Central memory CD8-positive, alpha-beta T cell (primary cell): ENCODE results near the gene SGPP1.

Experiments
- ATAC-seq: fragments of 150-1000 bp; cut with Tn5 transposase; replicated peaks from 2 replicates; pipeline ENCODE4 v1.10.0; 2022; ENCODE audit warnings: mild to moderate bottlenecking, moderate FRiP score, moderate number of reproducible peaks; ENCODE audit not compliant: poor library complexity, severe bottlenecking; ENCODE audit errors: extremely low read depth
- DNase-seq, 2 donors: peaks; one replicate each; pipeline ENCODE4 v3.0.0; 2021; ENCODE audit warnings: low spot score in 2 of 2
- H3K27ac Mint-ChIP-seq: one replicate; pipeline ENCODE4 v1.8.0; 2022; ENCODE audit warnings: low read depth, mild to moderate bottlenecking, moderate library complexity, mixed read lengths
- H3K27me3 Mint-ChIP-seq: one replicate; pipeline ENCODE4 v1.8.0; 2022; ENCODE audit warnings: mixed read lengths
- H3K36me3 Mint-ChIP-seq: one replicate; pipeline ENCODE4 v1.8.0; 2022; ENCODE audit warnings: mild to moderate bottlenecking, moderate library complexity, mixed read lengths; ENCODE audit not compliant: insufficient read depth
- H3K4me1 Mint-ChIP-seq: one replicate; pipeline ENCODE4 v1.8.0; 2022; ENCODE audit warnings: mixed read lengths
- H3K4me3 Mint-ChIP-seq: one replicate; pipeline ENCODE4 v1.8.0; 2022; ENCODE audit warnings: mild to moderate bottlenecking, moderate library complexity, mixed read lengths
- H3K9me3 Mint-ChIP-seq: one replicate; pipeline ENCODE4 v1.8.0; 2022; ENCODE audit warnings: mixed read lengths

The SGPP1 gene, protein sequence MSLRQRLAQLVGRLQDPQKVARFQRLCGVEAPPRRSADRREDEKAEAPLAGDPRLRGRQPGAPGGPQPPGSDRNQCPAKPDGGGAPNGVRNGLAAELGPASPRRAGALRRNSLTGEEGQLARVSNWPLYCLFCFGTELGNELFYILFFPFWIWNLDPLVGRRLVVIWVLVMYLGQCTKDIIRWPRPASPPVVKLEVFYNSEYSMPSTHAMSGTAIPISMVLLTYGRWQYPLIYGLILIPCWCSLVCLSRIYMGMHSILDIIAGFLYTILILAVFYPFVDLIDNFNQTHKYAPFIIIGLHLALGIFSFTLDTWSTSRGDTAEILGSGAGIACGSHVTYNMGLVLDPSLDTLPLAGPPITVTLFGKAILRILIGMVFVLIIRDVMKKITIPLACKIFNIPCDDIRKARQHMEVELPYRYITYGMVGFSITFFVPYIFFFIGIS

DNA sequence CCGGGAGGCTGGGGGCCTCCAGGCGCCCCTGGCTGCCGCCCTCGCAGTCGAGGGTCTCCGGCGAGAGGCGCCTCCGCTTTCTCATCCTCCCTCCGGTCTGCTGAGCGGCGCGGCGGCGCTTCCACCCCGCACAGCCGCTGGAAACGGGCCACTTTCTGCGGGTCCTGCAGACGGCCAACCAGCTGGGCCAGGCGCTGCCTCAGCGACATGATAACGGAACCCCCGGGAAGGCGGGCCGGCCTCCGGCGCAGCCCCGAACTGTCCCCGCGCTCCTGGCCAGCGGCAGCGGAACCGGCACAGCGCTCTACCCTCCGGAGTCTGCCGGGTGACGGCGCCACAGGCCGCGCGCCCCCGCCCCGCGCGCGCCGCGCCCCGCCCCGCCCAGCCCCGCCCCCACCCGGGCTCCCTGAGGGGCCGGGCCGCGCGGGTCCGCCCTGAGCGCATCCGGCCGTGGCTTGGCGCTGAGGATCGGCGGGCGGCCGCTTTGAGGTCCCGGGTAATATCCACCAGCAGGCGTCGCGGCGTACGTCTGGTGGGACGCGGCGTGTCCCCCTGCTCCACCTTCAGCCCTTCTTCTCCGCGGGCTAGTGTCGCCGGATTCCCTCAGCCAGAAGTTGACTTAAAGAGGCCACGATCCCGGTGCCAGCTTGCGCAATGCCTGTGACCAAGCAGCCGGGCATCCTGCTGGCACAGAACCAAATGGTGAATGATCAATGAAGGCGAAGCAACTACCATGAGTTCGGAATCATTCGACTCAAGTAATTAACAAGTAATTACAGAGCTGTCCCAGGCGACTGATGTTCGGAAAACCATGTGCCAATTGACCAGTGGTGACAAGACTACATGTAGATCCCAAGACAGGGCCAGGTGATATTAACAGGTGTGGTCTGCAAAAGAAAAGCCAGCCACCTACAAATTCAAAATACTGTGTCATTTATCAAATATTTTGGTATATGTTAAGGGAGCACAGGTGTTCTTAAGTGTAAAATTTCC is at the start of gene SGPP1:
Gene SGPP1, minus strand, starts transcription at position 330 of the 993 bp plus-strand sequence. Its CDS starts 121 bp downstream, at position 209.
- peak within 1 kb of the TSS; percentile 99 for H3K4me3 Mint-ChIP-seq
- ATAC-seq (peak; percentile 90), DNase-seq (peak; percentile 64 to 75)
- H3K4me1 Mint-ChIP-seq = peaks cover 42% of the 10 kb centered on the region
- H3K9me3 Mint-ChIP-seq = no peaks in the 10 kb centered on the region
- H3K27ac Mint-ChIP-seq = peak within 1 kb of the TSS; percentile 99
- peaks cover 11% of the 10 kb centered on the region for H3K36me3 Mint-ChIP-seq
- no peaks in the 10 kb centered on the region for H3K27me3 Mint-ChIP-seq

- no peak for DNase-seq
- Mint-ChIP-seq H3K36me3 (no peaks in the 10 kb centered on the region), H3K4me3 (no peak overlapping the region), H3K27me3 (no peaks in the 10 kb centered on the region), H3K9me3 (no peaks in the 10 kb centered on the region), H3K4me1 (no peaks in the 10 kb centered on the region), H3K27ac (no peak overlapping the region)
- ATAC-seq = no peak
Measured at GRCh38 chr14:63777024-63777423, 49.2 kb upstream of the SGPP1 start.

- Mint-ChIP-seq H3K27ac (no peak overlapping the region), H3K27me3 (no peaks in the 10 kb centered on the region), H3K9me3 (no peaks in the 10 kb centered on the region), H3K36me3 (peaks cover 2% of the 10 kb centered on the region), H3K4me3 (no peak overlapping the region), H3K4me1 (peaks cover 5% of the 10 kb centered on the region)
- ATAC-seq (no peak), DNase-seq (no peak)
Measured at GRCh38 chr14:63773504-63773903, 45.6 kb upstream of the SGPP1 start.

GRCh38 chr14:63770187-63770807 is 42.4 kb upstream of the SGPP1 start:
- H3K4me3 Mint-ChIP-seq = no peak overlapping the region
- DNase-seq = peak in 1 of 2 donors; percentile 20
- no peaks in the 10 kb centered on the region for H3K9me3 Mint-ChIP-seq
- H3K27ac Mint-ChIP-seq = no peak overlapping the region
- peaks cover 2% of the 10 kb centered on the region for H3K36me3 Mint-ChIP-seq
- no peaks in the 10 kb centered on the region for H3K27me3 Mint-ChIP-seq
- ATAC-seq = peak; percentile 77
- H3K4me1 Mint-ChIP-seq = peaks cover 5% of the 10 kb centered on the region

DNA sequence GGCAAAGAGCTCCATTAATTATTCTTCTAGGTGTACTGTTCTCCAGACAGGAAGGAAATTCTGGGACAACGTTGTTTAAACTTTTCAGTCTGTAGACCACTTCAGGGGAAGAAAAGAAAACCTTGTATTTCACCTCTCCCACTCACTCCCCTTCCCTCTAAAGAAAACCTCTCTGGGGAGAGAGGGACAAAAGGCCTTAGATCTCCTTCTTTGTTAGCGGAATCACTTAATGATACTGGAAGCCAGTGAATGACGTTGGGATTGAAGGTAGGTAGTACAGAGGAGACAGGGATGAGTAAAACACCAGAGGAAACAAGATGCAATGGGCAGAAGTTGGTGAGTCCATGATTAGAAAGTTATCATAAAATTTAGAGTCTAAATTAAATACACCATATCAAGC is 38.7 kb upstream of the SGPP1 start:
- Mint-ChIP-seq H3K36me3 (no peaks in the 10 kb centered on the region), H3K27me3 (no peaks in the 10 kb centered on the region), H3K4me1 (peaks cover 5% of the 10 kb centered on the region)

GRCh38 chr14:63764620-63765139 is 36.8 kb upstream of the SGPP1 start:
- no peaks in the 10 kb centered on the region for H3K27me3 Mint-ChIP-seq
- peaks cover 5% of the 10 kb centered on the region for H3K4me1 Mint-ChIP-seq
- no peak overlapping the region for H3K4me3 Mint-ChIP-seq
- H3K27ac Mint-ChIP-seq = no peak overlapping the region
- DNase-seq (no peak), ATAC-seq (no peak)
- no peaks in the 10 kb centered on the region for H3K9me3 Mint-ChIP-seq
- H3K36me3 Mint-ChIP-seq = no peaks in the 10 kb centered on the region

More for the DNA sequence above, 38.7 kb upstream of the SGPP1 start:
- Mint-ChIP-seq H3K4me3 (no peak overlapping the region), H3K9me3 (no peaks in the 10 kb centered on the region), H3K27ac (no peak overlapping the region)
- ATAC-seq (no peak), DNase-seq (no peak)

GRCh38 chr14:63764103-63764502 is 36.2 kb upstream of the SGPP1 start:
- no peak for ATAC-seq
- Mint-ChIP-seq H3K27me3 (no peaks in the 10 kb centered on the region), H3K27ac (no peak overlapping the region), H3K4me1 (peaks cover 11% of the 10 kb centered on the region), H3K4me3 (no peak overlapping the region), H3K9me3 (no peaks in the 10 kb centered on the region), H3K36me3 (no peaks in the 10 kb centered on the region)
- DNase-seq = no peak

DNA sequence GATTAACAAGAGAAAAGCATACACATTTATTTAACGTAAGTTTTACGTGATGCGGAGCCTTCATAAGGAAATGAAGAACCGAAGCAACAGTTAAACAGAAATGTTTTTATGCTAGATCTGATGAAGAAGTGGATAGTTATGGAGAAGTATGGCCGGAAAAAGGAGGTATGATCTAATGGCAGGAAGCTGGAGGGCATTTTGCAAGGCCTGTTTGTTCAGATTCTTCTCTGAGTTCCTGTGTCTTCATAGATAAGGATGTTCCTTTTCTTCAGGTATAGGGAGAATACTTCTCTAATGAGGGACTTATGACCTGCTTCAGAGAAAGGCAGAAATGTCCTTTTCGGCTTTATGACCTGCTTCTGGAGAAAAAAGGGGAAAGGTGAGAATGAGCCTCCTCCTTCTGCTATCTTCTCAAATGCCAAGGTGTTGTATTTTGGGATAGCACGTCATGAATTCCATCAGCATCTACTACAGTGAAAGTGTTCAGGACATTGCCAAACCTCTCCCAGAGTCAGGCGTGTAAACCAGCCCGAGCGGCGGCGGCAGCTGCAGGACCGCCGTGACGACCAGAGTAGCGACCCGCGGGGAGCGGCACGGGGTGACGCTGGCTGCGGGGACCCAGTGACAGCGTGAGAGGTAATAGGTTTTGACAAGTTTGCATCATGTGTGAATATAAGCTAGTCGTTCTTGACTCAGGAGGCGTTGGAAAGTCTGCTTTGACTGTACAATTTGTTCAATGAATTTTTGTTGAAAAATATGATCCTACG is 33.7 kb upstream of the SGPP1 start:
- Mint-ChIP-seq H3K27me3 (no peaks in the 10 kb centered on the region), H3K27ac (no peak overlapping the region), H3K4me1 (peaks cover 11% of the 10 kb centered on the region), H3K4me3 (no peak overlapping the region), H3K36me3 (no peaks in the 10 kb centered on the region), H3K9me3 (no peaks in the 10 kb centered on the region)
- no peak for ATAC-seq
- no peak for DNase-seq

DNA sequence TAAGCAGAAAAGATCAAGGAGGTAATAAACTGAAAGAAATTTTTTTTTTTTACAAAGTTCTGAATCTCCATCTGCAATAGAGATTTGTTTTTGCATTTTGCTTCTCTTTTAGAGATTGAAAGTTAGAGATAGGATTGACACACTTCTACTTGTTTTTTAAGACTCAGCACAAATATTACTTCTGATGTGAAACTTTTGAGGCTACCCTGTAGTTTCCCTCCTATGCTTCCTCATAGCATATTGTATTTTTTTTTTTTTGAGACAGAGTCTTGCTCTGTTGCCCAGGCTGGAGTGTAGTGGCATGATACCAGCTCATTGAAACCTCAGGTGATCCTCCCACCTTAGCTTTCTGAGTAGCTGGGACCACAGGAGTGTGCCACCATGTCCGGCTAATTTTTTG is 32.1 kb upstream of the SGPP1 start:
- Mint-ChIP-seq H3K4me3 (no peak overlapping the region), H3K27me3 (no peaks in the 10 kb centered on the region), H3K4me1 (peaks cover 11% of the 10 kb centered on the region), H3K36me3 (no peaks in the 10 kb centered on the region), H3K27ac (peak overlapping the region; percentile 82), H3K9me3 (no peaks in the 10 kb centered on the region)
- DNase-seq = no peak
- ATAC-seq = no peak

- H3K9me3 Mint-ChIP-seq = no peaks in the 10 kb centered on the region
- DNase-seq (no peak), ATAC-seq (peak; percentile 96)
- H3K27me3 Mint-ChIP-seq = no peaks in the 10 kb centered on the region
- no peaks in the 10 kb centered on the region for H3K36me3 Mint-ChIP-seq
- H3K27ac Mint-ChIP-seq = peak overlapping the region; percentile 82
- peak overlapping the region; percentile 71 for H3K4me3 Mint-ChIP-seq
- H3K4me1 Mint-ChIP-seq = peaks cover 11% of the 10 kb centered on the region
Measured at GRCh38 chr14:63759456-63759855, 31.6 kb upstream of the SGPP1 start.

- no peak overlapping the region for H3K4me3 Mint-ChIP-seq
- H3K27me3 Mint-ChIP-seq = no peaks in the 10 kb centered on the region
- ATAC-seq (no peak), DNase-seq (no peak)
- no peaks in the 10 kb centered on the region for H3K9me3 Mint-ChIP-seq
- H3K27ac Mint-ChIP-seq = no peak overlapping the region
- H3K36me3 Mint-ChIP-seq = peaks cover 1% of the 10 kb centered on the region
- H3K4me1 Mint-ChIP-seq = peaks cover 11% of the 10 kb centered on the region
Measured at GRCh38 chr14:63757211-63757610, 29.3 kb upstream of the SGPP1 start.
